GM18858 (cell line): ENCODE measurements around the gene CFD.

Source experiments
- ATAC-seq: cut with Tn5 transposase; IDR thresholded peaks from one replicate; pipeline ENCODE4 v1.9.1; 2021; ENCODE audit not compliant: unreplicated experiment

CFD gene

DNA sequence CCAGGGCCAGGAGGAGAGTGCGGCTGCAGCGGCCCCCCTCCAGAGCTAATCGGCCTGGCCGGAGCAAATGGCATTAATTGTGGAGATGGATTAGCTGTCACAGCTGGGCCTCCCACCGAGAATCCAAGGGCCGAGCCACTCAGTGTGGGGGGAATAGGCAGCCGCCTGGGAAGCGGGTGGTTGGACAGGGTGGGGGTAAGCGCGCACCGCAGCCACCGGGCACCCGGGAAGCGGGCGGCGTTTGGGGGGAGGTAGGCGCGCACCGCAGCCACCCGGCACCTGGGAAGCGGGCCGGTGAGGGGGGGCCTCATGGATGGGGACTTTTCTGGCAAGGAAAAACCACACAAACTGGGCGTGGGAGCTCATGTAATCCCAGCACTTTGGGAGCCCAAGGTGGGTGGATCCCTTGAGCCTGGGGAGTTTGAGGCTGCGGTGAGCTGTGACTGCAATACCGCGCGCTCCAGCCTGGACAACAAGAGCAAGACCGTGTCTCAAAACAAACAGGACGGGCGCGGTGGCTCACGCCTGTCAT, 43.9 kb downstream of the CFD start:
- no peak for ATAC-seq

DNA sequence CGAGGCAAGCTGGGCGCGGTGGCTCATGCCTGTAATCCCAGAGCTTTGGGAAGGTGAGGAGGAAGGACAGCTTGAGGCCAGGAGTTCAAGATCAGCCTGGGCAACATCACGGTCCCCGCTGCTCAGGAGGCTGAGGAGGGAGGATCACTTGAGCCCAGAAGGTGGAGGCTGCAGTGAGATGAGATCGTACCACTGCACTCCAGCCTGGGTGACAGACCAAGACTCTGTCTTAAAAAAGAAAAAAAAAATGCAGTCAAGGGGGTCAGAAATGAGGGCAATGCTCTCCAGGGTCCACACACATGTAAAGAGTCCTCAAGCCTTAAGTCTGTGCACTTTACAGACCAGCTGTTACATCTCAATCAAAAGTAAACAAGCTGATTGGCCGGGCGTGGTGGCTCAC, 45.1 kb downstream of the CFD start:
- ATAC-seq, result no peak

DNA sequence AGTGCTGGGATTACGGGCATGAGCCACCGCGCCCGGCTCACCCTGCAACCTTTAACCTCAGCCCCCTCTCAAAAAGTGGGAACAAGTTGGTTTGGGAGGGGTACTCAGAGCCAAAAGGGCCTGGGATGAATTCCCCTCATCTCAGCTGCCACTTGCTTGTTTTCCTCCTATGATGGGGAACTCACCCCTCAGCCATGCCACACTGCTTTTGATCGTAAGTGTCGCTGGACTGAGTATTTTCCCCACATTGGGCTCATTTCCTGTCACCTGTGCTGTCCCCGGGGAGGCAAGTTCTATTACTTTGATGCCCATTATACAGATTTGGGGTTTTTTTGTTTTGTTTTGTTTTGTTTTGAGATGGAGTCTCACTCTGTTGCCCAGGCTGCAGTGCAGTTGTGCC, 47.0 kb downstream of the CFD start:
- no peak for ATAC-seq

DNA sequence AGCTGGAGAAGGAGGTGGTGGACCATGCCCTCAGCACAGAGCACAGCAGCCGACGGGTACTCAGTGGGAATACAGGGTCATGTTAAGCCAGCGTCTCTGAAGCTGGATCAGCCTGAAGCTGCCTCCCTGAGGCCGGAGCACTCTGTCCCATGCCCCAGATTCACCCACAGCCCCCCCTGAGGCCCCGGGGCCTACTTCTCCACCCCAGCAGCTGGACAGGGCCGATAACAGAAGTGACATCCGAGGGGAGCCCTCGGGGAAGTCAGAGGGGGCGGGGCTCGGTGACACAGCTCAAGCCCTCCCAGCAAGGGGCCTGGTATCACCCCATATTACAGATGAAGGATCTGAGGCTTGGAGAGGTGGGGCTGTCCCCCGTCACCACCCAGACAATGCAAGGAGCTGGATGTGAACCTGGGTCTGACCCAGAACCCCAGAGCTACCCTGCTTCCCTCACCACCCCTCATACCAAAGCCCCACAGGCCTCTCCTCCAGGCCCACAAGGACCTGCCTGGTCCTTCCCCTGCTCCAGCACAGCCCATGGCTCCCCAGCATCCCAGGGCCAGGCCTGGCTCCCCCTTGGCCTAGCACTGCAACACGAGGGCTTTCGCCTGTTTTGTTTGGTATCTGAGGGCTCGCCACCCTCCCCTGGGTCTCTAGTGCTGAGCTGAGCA, 47.9 kb downstream of the CFD start:
- no peak for ATAC-seq

DNA sequence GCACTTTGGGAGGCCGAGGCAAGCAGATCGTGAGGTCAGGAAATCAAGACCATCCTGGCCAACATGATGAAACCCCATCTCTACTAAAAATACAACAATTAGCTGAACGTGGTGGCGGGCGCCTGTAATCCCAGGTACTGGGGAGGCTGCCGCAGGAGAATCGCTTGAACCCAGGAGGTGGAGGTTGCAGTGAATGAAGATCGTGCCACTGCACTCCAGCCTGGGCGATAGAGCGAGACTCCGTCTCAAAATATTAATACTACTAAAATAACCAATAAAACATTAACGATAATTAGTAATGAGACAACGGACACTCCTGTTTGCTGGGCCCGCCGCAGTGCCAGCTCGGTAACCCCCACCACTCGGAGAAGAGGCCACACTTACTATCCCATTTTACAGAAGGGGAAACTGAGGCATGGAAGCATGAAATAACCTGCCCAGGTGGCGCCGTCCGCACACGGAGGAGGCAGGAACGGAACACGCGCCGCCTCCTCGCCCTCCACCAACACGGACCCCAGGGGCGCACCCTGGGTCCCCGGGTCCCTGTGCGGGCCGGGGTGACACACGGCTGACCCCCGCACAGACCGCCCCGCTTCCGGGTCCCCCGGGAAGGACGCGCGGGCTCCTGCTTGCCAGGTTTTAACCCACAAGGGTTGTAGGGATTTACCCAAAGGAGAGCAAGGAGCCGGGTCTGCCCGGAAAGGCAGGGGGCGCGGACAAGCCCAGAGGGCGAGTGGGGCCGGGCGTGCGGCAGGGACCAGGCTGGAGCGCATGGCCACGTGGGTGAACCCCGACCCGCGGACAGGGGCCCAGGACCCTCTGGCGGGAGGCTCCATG, 52.0 kb downstream of the CFD start:
- ATAC-seq, result no peak

DNA sequence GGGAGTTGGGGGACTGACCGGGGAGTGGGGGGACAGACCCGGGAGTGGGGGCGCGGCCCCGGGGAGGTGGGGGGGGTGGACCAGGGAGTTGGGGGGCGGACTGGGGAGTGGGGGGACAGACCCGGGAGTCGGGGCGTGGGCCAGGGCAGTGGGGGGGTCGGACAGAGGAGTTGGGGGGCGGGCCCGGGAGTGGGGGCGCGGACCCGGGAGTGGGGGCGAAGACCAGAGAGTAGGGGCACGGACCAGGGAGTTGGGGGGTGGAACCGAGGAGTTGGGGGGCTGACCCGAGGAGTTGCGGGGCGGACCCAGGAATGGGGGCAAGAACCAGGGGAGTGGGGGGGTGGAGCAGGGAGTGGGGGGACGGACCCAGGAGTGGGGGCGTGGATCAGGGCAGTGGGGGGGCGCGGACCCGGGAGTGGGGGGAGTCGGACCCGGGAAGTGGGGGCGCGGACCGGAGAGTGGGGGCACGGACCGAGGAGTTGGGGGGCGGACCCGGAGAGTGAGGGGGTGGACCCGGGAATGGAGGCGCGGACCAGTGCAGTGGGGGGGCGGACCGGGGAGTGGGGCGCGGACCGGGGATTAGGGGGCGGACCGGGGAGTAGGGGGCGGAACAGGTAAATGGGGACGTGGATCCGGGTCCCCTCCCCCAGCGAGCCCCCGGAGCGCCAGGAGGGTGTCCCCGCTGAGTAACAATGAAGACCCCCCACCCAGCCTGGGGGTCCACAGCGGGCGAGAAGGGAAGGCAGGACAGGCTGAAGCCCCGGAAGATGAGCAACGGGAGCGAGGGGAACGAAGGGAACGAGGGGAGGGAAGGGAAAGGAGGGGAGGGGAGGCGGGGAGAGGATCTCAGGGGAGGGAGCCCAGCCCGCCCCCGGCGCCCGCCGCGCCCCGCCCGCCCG, 53.0 kb downstream of the CFD start:
- ATAC-seq, result no peak
